Myocyte (in vitro differentiated cells): ENCODE measurements around the gene HYDIN. TPM values are rescaled to one million over a fixed set of nuclear protein-coding genes. Genes with fewer than 3 reads are reported as not detected.

ENCODE experiments used
- DNase-seq: peaks from one replicate; pipeline ENCODE4 v3.0.0-alpha.2; 2012; ENCODE audit warnings: low read depth
- total RNA-seq: library from RNA; depleted of rRNA; stranded (reverse); fragments of >200 nt; gene quantifications from 2 replicates; pipeline ENCODE4 v1.2.3, GENCODE V29; 2014

Gene HYDIN
- total RNA-seq, 1 donor from 2014 or later = 0.37 TPM

DNA sequence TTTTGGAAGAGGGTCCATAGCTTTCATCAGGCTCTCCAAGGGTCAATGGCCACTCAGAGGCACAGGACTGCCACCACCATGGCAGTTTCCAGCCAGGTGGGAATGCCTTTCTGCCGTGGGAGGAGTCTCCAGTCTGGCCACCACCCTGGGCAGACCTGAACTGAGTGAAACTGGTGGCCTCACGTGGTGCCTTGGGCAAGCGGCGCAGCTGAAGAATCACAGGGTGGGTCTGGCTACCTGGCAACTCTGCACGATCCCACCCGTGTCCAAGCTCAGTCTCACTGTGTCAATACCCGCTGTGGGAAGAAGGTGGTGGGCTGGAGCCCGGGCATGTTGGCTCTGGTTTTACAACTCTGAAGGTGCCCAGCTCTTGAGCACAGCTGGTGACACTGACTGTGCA lies 461.4 kb downstream of the HYDIN start:
- no peak for DNase-seq

DNA sequence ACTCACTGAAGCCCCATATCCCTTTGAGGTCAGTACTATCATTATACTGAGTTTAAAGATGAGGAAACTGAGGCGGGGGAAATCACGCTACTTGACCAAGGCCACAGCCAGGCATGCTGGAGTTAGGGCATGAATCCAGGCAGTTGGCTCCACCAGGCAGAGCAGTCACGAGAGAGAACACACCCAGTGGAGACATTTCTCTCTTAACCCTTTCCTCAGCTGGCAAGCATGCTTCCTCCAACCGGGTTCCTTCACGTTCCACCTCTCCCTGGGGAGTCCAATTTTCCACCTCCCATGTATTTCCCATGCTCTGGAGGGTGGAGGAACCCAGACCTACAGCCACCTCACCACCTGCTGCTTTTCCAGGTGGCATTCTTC lies 462.3 kb downstream of the HYDIN start:
- DNase-seq = peak; percentile 79

DNA sequence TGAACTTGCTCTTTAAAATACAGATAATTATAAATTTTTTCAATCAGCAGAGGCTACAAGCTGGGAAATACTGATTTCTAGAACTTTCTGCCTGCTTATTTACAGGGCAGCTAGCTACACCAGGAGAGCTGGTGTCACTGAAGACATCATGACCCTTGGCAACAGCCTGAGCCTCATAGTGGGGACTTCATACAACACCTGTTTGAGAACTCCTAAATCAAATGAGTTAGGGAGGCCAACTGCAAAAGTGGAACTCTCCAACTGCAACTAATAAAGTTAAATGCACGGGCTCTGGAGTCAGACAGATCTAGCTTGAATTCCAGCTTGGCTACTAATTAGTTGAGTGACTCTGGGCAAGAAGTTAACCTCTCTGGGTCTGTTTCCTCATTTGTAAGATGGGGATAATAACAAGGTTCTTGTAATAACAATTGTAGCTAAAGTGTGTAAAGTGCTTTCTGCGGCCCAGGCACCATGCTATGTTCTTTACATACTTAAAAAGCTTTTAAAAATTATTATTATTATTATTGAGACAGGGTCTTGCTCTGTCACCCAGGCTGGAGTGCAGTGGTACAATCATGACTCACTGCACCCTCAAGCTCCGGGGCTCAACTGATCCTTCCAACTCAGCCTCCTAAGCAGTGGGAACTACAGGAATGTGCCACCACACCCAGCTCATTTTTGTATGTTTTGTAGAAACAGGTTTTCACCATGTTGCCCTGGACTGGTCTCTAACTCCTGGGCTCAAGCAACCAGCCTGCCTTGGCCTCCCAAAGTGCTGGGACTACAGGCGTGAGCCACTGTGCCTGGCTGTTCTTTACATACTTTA lies 462.9 kb downstream of the HYDIN start:
- DNase-seq = peak; percentile 75

DNA sequence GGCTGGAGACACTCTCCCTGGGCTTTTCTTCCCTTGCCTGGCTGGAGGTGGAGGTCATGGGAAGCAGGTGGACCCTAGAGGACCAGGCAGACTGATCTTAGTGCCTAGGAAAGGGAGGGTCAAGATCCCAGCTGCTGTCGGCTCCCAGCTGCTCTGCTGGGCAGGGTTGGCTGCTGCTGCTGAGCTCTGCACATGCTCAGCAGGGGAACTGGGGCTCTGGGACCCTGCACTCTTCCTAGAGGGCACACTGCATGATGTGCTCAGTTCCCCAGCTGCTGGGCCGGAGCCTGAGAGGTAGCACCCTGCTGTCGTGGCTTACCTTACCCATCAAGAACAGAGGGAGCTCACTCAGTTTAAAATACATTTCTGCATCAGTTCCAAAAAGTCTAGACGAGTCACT lies 463.9 kb downstream of the HYDIN start:
- DNase-seq = peak; percentile 48

DNA sequence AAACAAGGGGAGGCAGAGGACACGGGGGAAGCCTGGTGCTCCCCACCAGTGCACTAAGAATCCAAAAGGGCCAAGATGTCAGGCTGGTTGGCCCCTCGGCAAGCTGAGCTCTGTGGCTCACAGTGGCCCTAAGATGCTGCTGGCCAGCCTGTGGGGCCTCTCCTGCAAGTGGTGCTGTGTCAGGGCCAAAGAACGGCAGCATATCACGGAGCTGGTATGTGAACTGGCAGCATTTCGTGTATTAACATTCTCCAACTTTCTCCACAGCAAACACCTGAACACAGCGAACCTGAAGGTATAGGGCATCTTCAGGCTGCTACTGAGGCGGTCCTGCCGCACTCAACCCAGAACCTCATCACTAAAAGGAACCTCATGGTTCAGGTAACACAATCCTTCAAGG lies 464.3 kb downstream of the HYDIN start:
- no peak for DNase-seq

DNA sequence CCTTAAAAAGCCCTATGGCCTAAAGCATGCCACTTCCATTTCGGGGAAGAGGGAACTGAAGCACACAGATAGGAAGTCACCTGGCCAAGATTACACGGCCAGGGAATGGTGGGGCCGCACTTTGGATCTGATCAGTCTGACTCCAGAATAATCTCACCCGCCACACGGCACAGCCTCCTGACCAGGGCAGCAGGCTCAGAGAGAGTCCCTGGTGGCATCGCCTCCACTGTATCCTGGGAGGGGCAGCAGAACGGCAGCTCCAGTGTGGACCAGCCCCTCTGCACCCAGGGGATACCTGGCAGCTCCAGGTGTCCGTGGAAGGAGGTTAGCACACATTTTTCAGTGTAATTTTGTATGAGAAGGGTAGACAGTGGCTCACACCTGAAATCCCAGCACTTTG lies 465.0 kb downstream of the HYDIN start:
- DNase-seq = no peak

DNA sequence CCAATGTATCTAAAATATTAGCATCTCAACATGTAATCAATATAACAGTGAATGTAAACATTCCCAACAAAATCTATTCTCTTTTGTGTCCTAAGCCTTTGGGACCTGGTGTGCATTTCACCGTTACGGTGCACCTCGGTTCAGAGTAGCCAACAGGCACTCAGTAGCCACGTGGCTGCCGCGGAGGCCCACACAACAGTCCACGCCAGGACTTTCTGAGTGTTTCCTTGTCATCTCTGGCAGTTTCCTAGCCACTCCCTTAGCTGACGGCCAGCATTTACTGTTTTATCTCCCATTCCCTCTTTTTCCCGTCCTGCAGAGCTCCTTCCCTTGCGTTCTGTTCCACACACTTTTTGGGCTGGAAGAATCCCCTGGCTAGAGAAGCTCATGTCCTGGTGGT lies 465.9 kb downstream of the HYDIN start:
- DNase-seq = no peak

DNA sequence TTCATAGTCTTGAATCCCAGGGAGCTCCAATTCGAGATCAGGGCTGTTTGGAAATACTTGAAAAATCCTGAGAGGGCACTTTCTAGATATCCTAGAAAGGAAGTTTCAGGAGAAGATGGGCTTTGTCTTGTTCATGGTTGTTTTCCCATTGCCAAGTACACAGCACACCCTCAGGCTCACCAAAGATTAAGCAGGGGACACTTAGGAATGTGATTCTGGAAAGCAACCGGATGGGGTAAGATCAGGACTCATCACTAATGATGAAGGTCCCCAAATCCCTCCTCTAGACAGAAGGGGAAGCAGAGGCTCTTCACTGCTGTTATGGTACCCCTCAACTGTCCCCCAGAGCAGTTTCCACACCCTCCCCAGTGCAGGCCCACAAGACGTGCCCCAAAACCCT lies 470.3 kb downstream of the HYDIN start:
- no peak for DNase-seq

GRCh38 chr16:70759666-70760065 lies 470.9 kb downstream of the HYDIN start:
- DNase-seq = no peak

DNA sequence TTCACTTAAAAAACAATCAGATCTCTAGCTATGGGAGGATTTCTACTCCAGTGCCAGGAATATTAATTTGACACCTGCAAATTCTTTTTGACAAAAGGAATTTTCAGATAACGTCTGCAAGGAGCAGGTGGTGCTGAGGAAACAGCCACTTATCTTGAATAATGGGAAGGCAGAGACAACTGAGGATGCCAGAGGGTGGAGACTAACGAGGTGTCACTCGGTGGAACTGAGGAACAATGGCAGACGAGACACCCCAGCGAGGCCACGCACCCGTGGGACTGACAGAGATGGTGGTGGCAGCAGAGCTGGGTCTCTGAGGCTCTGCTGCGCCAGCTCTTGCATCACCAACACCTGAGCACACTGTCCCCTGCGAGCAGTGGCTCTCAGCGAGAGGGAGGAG lies 471.7 kb downstream of the HYDIN start:
- no peak for DNase-seq

Other genes starting within 250 kb of the HYDIN start
- gene CMTR2, start 58.7 kb upstream of the HYDIN start, total RNA-seq = 39.2 and 53.9 TPM in 2 replicates
- 0.94 TPM in 1 of 2 replicates, not detected in the other for gene CALB2, start 128.0 kb upstream of the HYDIN start, total RNA-seq
- gene TLE7, start 211.3 kb upstream of the HYDIN start, total RNA-seq = not detected in 2 replicates
- 8.9 and 9.0 TPM in 2 replicates for gene ZNF23, start 231.5 kb upstream of the HYDIN start, total RNA-seq